ENCODE data around the gene FFAR2. TPM values are rescaled to one million over a fixed set of nuclear protein-coding genes. Genes with fewer than 3 reads are reported as not detected.

FFAR2 gene
- total and polyA plus RNA-seq, 3 donors from 2014 or later, result 0.20 TPM; not detected in 2

- Histone ChIP-seq H3K27ac (no peak overlapping the region), H3K9me3 (no peaks in the 10 kb centered on the region), H3K27me3 (no peaks in the 10 kb centered on the region), H3K36me3 (ENCODE audit: low read depth, missing control alignments) (no peaks in the 10 kb centered on the region), H3K4me3 (no peak overlapping the region), H3K4me1 (peaks cover 8% of the 10 kb centered on the region)
- TF ChIP-seq CTCF (IDR thresholded peaks at IDR 0.05), result no peak
- no peak for TF ChIP-seq POLR2A (IDR thresholded peaks at IDR 0.05)
- WGBS, 2 donors, result 83 to 91% methylated on average over 8 of the region's 8 CpGs
- no peak for DNase-seq
- intact Hi-C loops (cut with DNase I; ENCODE audit: low total_unique reads), result no loop called here
Observed at GRCh38 chr19:35431145-35431807, 16.8 kb upstream of the FFAR2 start.

- no peaks in the 10 kb centered on the region for H3K36me3 ChIP-seq (ENCODE audit: low read depth, missing control alignments)
- no peaks in the 10 kb centered on the region for H3K27me3 ChIP-seq
- H3K9me3 ChIP-seq, result no peaks in the 10 kb centered on the region
- no peak overlapping the region for H3K27ac ChIP-seq
- H3K4me3 ChIP-seq, result no peak overlapping the region
- TF ChIP-seq POLR2A (IDR thresholded peaks at IDR 0.05) (no peak), CTCF (IDR thresholded peaks at IDR 0.05) (no peak)
- no peak for DNase-seq
- WGBS, 2 donors, result 85 to 92% methylated on average over 9 of the region's 9 CpGs
- H3K4me1 ChIP-seq, result peaks cover 19% of the 10 kb centered on the region
- intact Hi-C loops (cut with DNase I; ENCODE audit: low total_unique reads), result no loop called here
Observed at GRCh38 chr19:35432911-35433310, 15.1 kb upstream of the FFAR2 start.

GRCh38 chr19:35433448-35433847, 14.6 kb upstream of the FFAR2 start:
- no peaks in the 10 kb centered on the region for H3K9me3 ChIP-seq
- 92% methylated on average over 2 to 7 of the region's 7 CpGs for WGBS, 2 donors
- H3K27me3 ChIP-seq, result no peaks in the 10 kb centered on the region
- no peak for DNase-seq
- no peak overlapping the region for H3K27ac ChIP-seq
- no peak overlapping the region for H3K4me3 ChIP-seq
- peaks cover 19% of the 10 kb centered on the region for H3K4me1 ChIP-seq
- H3K36me3 ChIP-seq (ENCODE audit: low read depth, missing control alignments), result no peaks in the 10 kb centered on the region
- TF ChIP-seq POLR2A (IDR thresholded peaks at IDR 0.05) (no peak), CTCF (IDR thresholded peaks at IDR 0.05) (no peak)
- intact Hi-C loops (cut with DNase I; ENCODE audit: low total_unique reads), result no loop called here

- Histone ChIP-seq H3K36me3 (ENCODE audit: low read depth, missing control alignments) (no peaks in the 10 kb centered on the region), H3K27me3 (no peaks in the 10 kb centered on the region), H3K4me1 (peaks cover 19% of the 10 kb centered on the region), H3K9me3 (no peaks in the 10 kb centered on the region), H3K27ac (no peak overlapping the region), H3K4me3 (no peak overlapping the region)
- 77 to 81% methylated on average over 3 of the region's 3 CpGs for WGBS, 2 donors
- TF ChIP-seq CTCF (IDR thresholded peaks at IDR 0.05) (no peak), POLR2A (IDR thresholded peaks at IDR 0.05) (no peak)
- no peak for DNase-seq
- intact Hi-C loops (cut with DNase I; ENCODE audit: low total_unique reads), result no loop called here
Observed at GRCh38 chr19:35435896-35436295, 12.2 kb upstream of the FFAR2 start.
